ENCODE results near the gene MRPS27. TPM values are rescaled to one million over a fixed set of nuclear protein-coding genes. Genes with fewer than 3 reads are reported as not detected.

MRPS27 gene
- total RNA-seq, 1 donor from 2014 or later = 57.7 TPM

DNA sequence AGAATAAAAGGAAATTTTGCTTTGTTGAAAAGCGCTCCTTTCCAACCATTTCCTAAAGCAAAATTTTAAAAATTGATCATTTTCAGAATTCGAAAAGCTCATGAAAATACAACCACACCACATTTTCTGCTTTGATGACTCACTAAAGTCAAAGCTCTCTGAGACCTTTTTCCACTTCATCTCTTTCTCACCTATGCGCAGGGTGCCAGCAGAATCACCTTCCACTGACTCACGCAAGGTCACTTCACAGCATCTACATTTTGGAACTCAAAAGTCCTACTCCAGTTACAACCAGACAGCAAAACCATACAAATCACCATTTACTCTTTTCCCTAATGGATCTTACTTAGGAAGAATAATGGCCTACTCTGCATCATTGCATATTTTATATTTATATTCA is 106.6 kb downstream of the MRPS27 start:
- H3K36me3 Mint-ChIP-seq (ENCODE audit: unreplicated experiment) = peaks cover 21% of the 10 kb centered on the region

DNA sequence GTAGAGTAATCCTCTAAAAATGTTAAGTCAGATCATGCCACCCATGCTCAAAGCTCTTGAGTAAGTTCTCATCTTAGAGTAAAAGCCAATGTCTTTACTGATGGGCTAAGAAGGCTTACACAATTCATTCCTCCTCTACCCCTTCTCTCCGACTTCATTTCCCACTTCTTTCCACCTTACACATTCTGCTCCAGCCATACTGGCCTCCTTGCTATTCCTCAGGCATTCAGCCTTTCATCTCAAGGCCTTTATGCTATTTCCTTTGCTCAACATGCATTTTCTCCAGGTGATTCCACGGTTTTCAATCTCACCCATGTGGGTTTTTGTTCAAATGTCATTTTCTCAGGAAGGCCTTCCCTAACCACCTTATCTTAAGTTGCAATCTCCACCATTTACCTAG is 107.9 kb downstream of the MRPS27 start:
- Mint-ChIP-seq H3K36me3 (ENCODE audit: unreplicated experiment) (peaks cover 20% of the 10 kb centered on the region), H3K27ac (ENCODE audit: unreplicated experiment) (peak overlapping the region; percentile 77), H3K4me1 (ENCODE audit: unreplicated experiment) (peaks cover 35% of the 10 kb centered on the region), H3K4me3 (ENCODE audit: unreplicated experiment) (no peak overlapping the region), H3K27me3 (ENCODE audit: unreplicated experiment) (no peaks in the 10 kb centered on the region), H3K9me3 (ENCODE audit: unreplicated experiment) (no peaks in the 10 kb centered on the region)
- TF ChIP-seq, protein P1, sequence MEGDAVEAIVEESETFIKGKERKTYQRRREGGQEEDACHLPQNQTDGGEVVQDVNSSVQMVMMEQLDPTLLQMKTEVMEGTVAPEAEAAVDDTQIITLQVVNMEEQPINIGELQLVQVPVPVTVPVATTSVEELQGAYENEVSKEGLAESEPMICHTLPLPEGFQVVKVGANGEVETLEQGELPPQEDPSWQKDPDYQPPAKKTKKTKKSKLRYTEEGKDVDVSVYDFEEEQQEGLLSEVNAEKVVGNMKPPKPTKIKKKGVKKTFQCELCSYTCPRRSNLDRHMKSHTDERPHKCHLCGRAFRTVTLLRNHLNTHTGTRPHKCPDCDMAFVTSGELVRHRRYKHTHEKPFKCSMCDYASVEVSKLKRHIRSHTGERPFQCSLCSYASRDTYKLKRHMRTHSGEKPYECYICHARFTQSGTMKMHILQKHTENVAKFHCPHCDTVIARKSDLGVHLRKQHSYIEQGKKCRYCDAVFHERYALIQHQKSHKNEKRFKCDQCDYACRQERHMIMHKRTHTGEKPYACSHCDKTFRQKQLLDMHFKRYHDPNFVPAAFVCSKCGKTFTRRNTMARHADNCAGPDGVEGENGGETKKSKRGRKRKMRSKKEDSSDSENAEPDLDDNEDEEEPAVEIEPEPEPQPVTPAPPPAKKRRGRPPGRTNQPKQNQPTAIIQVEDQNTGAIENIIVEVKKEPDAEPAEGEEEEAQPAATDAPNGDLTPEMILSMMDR (IDR thresholded peaks at IDR 0.05) = no peak
- no peak for DNase-seq (ENCODE audit: extremely low spot score, unreplicated experiment)

More for the DNA sequence above, 106.6 kb downstream of the MRPS27 start:
- TF ChIP-seq, protein P1 (IDR thresholded peaks at IDR 0.05) = no peak
- Mint-ChIP-seq H3K4me1 (ENCODE audit: unreplicated experiment) (peaks cover 33% of the 10 kb centered on the region), H3K27ac (ENCODE audit: unreplicated experiment) (no peak overlapping the region), H3K4me3 (ENCODE audit: unreplicated experiment) (no peak overlapping the region), H3K27me3 (ENCODE audit: unreplicated experiment) (no peaks in the 10 kb centered on the region), H3K9me3 (ENCODE audit: unreplicated experiment) (no peaks in the 10 kb centered on the region)
- no peak for DNase-seq (ENCODE audit: extremely low spot score, unreplicated experiment)

DNA sequence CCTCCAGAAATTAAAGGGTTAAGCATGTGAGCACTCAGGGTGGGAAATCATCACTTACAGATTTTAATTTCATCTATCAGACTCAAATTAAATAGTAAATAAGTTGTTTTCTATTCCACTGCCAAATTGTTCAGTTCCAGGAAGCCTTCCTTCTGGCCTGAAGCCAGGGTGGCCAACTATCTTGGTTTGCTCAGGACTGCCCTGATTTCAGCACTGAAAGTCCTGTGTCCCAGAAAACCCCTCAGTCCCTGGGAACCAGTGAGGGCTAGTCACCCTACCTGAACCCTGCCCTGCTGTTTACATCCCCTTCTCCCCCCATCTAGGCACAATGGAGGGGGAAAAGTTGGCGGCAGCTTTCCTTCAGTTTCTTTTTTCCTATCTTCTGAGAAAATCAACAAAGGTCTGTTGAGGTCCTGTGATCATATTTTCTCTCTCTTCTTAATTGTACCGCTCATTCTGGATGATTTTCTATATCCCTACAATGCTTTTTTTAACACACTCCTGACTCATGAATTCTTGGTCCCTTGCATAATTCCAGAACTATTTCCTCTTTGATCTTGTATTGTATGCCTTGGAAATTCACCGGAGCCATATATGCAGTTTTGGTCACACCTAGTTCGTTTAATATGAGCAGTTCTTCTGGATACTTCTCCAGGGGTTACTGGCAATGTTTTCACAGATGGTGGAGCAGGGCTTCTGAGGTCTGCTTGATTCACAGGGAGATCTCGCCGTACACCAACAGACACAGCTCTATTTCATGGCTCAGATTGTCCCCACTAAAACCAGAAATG is 109.0 kb downstream of the MRPS27 start:
- Mint-ChIP-seq H3K9me3 (ENCODE audit: unreplicated experiment) (no peaks in the 10 kb centered on the region), H3K27ac (ENCODE audit: unreplicated experiment) (peak overlapping the region; percentile 77), H3K4me1 (ENCODE audit: unreplicated experiment) (peaks cover 35% of the 10 kb centered on the region), H3K27me3 (ENCODE audit: unreplicated experiment) (no peaks in the 10 kb centered on the region), H3K4me3 (ENCODE audit: unreplicated experiment) (no peak overlapping the region), H3K36me3 (ENCODE audit: unreplicated experiment) (peaks cover 26% of the 10 kb centered on the region)
- TF ChIP-seq, protein P1 (IDR thresholded peaks at IDR 0.05) = no peak
- no peak for DNase-seq (ENCODE audit: extremely low spot score, unreplicated experiment)

DNA sequence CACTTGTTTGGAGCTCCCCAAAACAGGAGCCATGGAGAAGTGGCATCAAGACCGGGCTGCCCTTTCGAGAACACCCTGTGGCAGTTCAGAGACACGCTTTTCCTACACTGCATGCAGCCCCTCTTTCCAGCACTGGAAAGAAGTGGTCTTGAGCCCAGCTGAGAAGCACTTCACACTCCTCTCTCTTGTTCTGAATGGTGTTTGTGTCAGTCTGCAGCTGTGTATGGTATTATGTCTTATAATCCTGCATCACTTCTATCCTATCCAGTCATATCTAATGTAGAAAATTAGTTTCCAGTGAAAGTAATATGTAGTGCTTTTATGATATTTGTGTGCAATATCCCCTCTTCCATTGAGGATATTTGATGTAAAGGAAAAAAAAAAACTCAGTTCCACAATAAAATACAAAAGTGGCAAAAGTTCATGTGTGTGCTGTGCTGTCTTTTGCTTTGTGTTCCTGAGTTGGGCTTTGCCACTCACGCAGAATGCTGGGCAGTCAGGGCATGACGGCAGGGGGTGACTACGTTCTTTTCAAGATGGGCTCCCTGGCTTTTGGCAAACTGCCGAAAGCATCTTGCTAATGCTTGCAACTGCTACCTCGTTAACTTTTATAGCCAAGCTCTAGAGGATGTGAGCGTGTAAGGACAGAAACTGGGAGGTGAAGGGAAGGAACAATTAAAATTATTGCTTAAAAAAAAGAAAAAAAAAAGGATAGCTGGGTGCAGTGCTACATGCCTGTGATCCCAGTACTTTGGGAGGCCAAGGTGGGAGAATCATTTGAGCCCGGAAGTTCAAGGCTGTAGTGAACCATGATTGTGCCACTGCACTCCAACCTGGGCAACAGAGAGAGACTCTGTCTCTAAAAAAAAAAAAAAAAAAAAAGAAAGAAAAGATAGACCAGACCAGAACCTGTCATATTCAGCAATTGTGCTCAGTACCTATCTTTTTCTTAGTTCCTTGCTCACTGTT is 110.6 kb downstream of the MRPS27 start:
- TF ChIP-seq, protein P1 (IDR thresholded peaks at IDR 0.05) = no peak
- Mint-ChIP-seq H3K9me3 (ENCODE audit: unreplicated experiment) (no peaks in the 10 kb centered on the region), H3K27me3 (ENCODE audit: unreplicated experiment) (no peaks in the 10 kb centered on the region), H3K36me3 (ENCODE audit: unreplicated experiment) (peaks cover 39% of the 10 kb centered on the region), H3K4me1 (ENCODE audit: unreplicated experiment) (peaks cover 48% of the 10 kb centered on the region), H3K27ac (ENCODE audit: unreplicated experiment) (peak overlapping the region; percentile 68), H3K4me3 (ENCODE audit: unreplicated experiment) (no peak overlapping the region)
- no peak for DNase-seq (ENCODE audit: extremely low spot score, unreplicated experiment)

Measured in osteocyte (in vitro differentiated cells).